ENCODE data around the gene RAB34. TPM values are rescaled to one million over a fixed set of nuclear protein-coding genes. Genes with fewer than 3 reads are reported as not detected.
"Not testable (repeated sequence)": the region's sequence is repeated elsewhere in the genome, so short reads cannot be mapped to it uniquely, and the experiment has no call there.

RAB34 gene
- total RNA-seq, 2 experiments from 2014 or later: 7.6 to 8.2 TPM

- DNase-seq: peak; percentile 81
- Mint-ChIP-seq H3K36me3 (peaks cover 50% of the 10 kb centered on the region), H3K4me3 (peak overlapping the region; percentile 100), H3K27ac (peak overlapping the region; percentile 90), H3K9me3 (no peaks in the 10 kb centered on the region), H3K4me1 (peaks cover 46% of the 10 kb centered on the region), H3K27me3 (peaks cover 6% of the 10 kb centered on the region)
These were observed 8.1 kb upstream of the RAB34 start for GRCh38 chr17:28725660-28726225.

- Mint-ChIP-seq H3K4me3 (peak overlapping the region; percentile 100), H3K27me3 (peaks cover 9% of the 10 kb centered on the region), H3K4me1 (peaks cover 46% of the 10 kb centered on the region), H3K36me3 (peaks cover 56% of the 10 kb centered on the region), H3K9me3 (no peaks in the 10 kb centered on the region), H3K27ac (peak overlapping the region; percentile 90)
- peak; percentile 41 for DNase-seq
These were observed 7.5 kb upstream of the RAB34 start for GRCh38 chr17:28725166-28725659.

GRCh38 chr17:28724500-28725165 is 7.0 kb upstream of the RAB34 start:
- H3K4me3 Mint-ChIP-seq: peak overlapping the region; percentile 100
- no peak for DNase-seq
- H3K36me3 Mint-ChIP-seq: peaks cover 61% of the 10 kb centered on the region
- peaks cover 44% of the 10 kb centered on the region for H3K4me1 Mint-ChIP-seq
- no peaks in the 10 kb centered on the region for H3K9me3 Mint-ChIP-seq
- peak overlapping the region; percentile 90 for H3K27ac Mint-ChIP-seq
- H3K27me3 Mint-ChIP-seq: peaks cover 13% of the 10 kb centered on the region

GRCh38 chr17:28723836-28724499 is 6.3 kb upstream of the RAB34 start:
- not testable (repeated sequence) for DNase-seq, H3K9me3 Mint-ChIP-seq
- H3K27me3 Mint-ChIP-seq: peaks cover 13% of the 10 kb centered on the region
- H3K4me1 Mint-ChIP-seq: peaks cover 44% of the 10 kb centered on the region
- peak overlapping the region; percentile 90 for H3K27ac Mint-ChIP-seq
- H3K36me3 Mint-ChIP-seq: peaks cover 61% of the 10 kb centered on the region
- peak overlapping the region; percentile 100 for H3K4me3 Mint-ChIP-seq

- Mint-ChIP-seq H3K36me3 (peaks cover 61% of the 10 kb centered on the region), H3K4me1 (peaks cover 47% of the 10 kb centered on the region), H3K9me3 (no peaks in the 10 kb centered on the region), H3K27ac (peak overlapping the region; percentile 90), H3K4me3 (peak overlapping the region; percentile 100), H3K27me3 (peaks cover 15% of the 10 kb centered on the region)
- no peak for DNase-seq
These were observed 5.6 kb upstream of the RAB34 start for GRCh38 chr17:28723159-28723835.

GRCh38 chr17:28722417-28723158 is 4.9 kb upstream of the RAB34 start:
- Mint-ChIP-seq H3K27ac (peak overlapping the region; percentile 100), H3K27me3 (peaks cover 20% of the 10 kb centered on the region), H3K4me1 (peaks cover 47% of the 10 kb centered on the region), H3K4me3 (peak overlapping the region; percentile 100), H3K36me3 (peaks cover 61% of the 10 kb centered on the region), H3K9me3 (no peaks in the 10 kb centered on the region)
- DNase-seq: no peak

- Mint-ChIP-seq H3K4me1 (peaks cover 45% of the 10 kb centered on the region), H3K36me3 (peaks cover 61% of the 10 kb centered on the region), H3K4me3 (peak overlapping the region; percentile 100), H3K27me3 (peaks cover 28% of the 10 kb centered on the region), H3K27ac (peak overlapping the region; percentile 100)
- not testable (repeated sequence) for H3K9me3 Mint-ChIP-seq, DNase-seq
These were observed 3.3 kb upstream of the RAB34 start for GRCh38 chr17:28720997-28721329.

- Mint-ChIP-seq H3K27ac (peak overlapping the region; percentile 100), H3K4me1 (peaks cover 42% of the 10 kb centered on the region), H3K27me3 (peaks cover 30% of the 10 kb centered on the region), H3K36me3 (peaks cover 56% of the 10 kb centered on the region), H3K9me3 (no peaks in the 10 kb centered on the region), H3K4me3 (peak overlapping the region; percentile 100)
- DNase-seq: peak; percentile 42
These were observed 2.8 kb upstream of the RAB34 start for GRCh38 chr17:28720247-28720996.

GRCh38 chr17:28719021-28719433 is 1.4 kb upstream of the RAB34 start:
- H3K36me3 Mint-ChIP-seq: peaks cover 42% of the 10 kb centered on the region
- peaks cover 41% of the 10 kb centered on the region for H3K27me3 Mint-ChIP-seq
- peak overlapping the region; percentile 100 for H3K27ac Mint-ChIP-seq
- peaks cover 31% of the 10 kb centered on the region for H3K4me1 Mint-ChIP-seq
- peak overlapping the region; percentile 100 for H3K4me3 Mint-ChIP-seq
- no peak for DNase-seq
- no peaks in the 10 kb centered on the region for H3K9me3 Mint-ChIP-seq

GRCh38 chr17:28718333-28719020 is 809 bp upstream of the RAB34 start:
- Mint-ChIP-seq H3K27ac (peak overlapping the region; percentile 64), H3K36me3 (peaks cover 37% of the 10 kb centered on the region), H3K4me3 (peak overlapping the region; percentile 62), H3K9me3 (no peaks in the 10 kb centered on the region), H3K4me1 (peaks cover 25% of the 10 kb centered on the region), H3K27me3 (peaks cover 45% of the 10 kb centered on the region)
- DNase-seq: no peak

GRCh38 chr17:28716740-28717577 is 709 bp downstream of the RAB34 start:
- Mint-ChIP-seq H3K27ac (no peak overlapping the region), H3K36me3 (peaks cover 22% of the 10 kb centered on the region), H3K4me1 (peaks cover 17% of the 10 kb centered on the region), H3K4me3 (peak overlapping the region; percentile 29), H3K9me3 (no peaks in the 10 kb centered on the region), H3K27me3 (peaks cover 45% of the 10 kb centered on the region)
- DNase-seq: no peak

GRCh38 chr17:28715217-28715616 is 2.5 kb downstream of the RAB34 start:
- peaks cover 28% of the 10 kb centered on the region for H3K4me1 Mint-ChIP-seq
- H3K27me3 Mint-ChIP-seq: peaks cover 39% of the 10 kb centered on the region
- H3K27ac Mint-ChIP-seq: no peak overlapping the region
- no peaks in the 10 kb centered on the region for H3K9me3 Mint-ChIP-seq
- H3K4me3 Mint-ChIP-seq: no peak overlapping the region
- DNase-seq: no peak
- peaks cover 5% of the 10 kb centered on the region for H3K36me3 Mint-ChIP-seq

- H3K4me3 Mint-ChIP-seq: no peak overlapping the region
- H3K36me3 Mint-ChIP-seq: no peaks in the 10 kb centered on the region
- DNase-seq: no peak
- peaks cover 36% of the 10 kb centered on the region for H3K27me3 Mint-ChIP-seq
- H3K27ac Mint-ChIP-seq: no peak overlapping the region
- H3K4me1 Mint-ChIP-seq: peaks cover 28% of the 10 kb centered on the region
- H3K9me3 Mint-ChIP-seq: no peaks in the 10 kb centered on the region
These were observed 3.4 kb downstream of the RAB34 start for GRCh38 chr17:28714281-28714680.

Measured in activated naive CD8-positive, alpha-beta T cell treated with anti-CD3 and anti-CD28 coated beads for 36 hours (primary cell).